Small intestine (tissue), 7 donors: ENCODE results near the gene PAFAH1B2. TPM values are rescaled to one million over a fixed set of nuclear protein-coding genes. Genes with fewer than 3 reads are reported as not detected.

ENCODE experiments used
- DNase-seq, 2 donors: peaks; one replicate each; pipeline versions ENCODE4 v3.0.0 to v3.0.0-alpha.2; 2013
- FAIRE-seq: peaks from 2 replicates; lab custom pipeline; 2012; peaks lifted over from hg19 to GRCh38; lab: Jason Lieb, UNC
- H3K27ac ChIP-seq, 3 donors: one replicate each; pipeline ENCODE4 v1.5.1; 2013; ENCODE audit warnings: low read length in 2 of 3, mild to moderate bottlenecking in 2 of 3, control low read depth in 1 of 3, inconsistent platforms in 1 of 3, low read depth in 1 of 3, moderate library complexity in 1 of 3
- H3K27me3 ChIP-seq, 3 donors: one replicate each; pipeline ENCODE4 v1.6.1; 2013; ENCODE audit warnings: low read length in 3 of 3, inconsistent platforms in 1 of 3; ENCODE audit not compliant: control insufficient read depth in 3 of 3, insufficient read depth in 3 of 3
- H3K36me3 ChIP-seq, 3 donors: one replicate each; pipeline ENCODE4 v1.6.1; 2013; ENCODE audit warnings: low read length in 3 of 3, inconsistent platforms in 1 of 3, low read depth in 1 of 3, mild to moderate bottlenecking in 1 of 3, moderate library complexity in 1 of 3; ENCODE audit not compliant: control insufficient read depth in 3 of 3, insufficient read depth in 2 of 3
- H3K4me1 ChIP-seq, 3 donors: one replicate each; pipeline ENCODE4 v1.6.1; 2013; ENCODE audit warnings: low read length in 2 of 3, inconsistent platforms in 1 of 3, low read depth in 1 of 3, mild to moderate bottlenecking in 1 of 3, moderate library complexity in 1 of 3; ENCODE audit not compliant: control insufficient read depth in 3 of 3, insufficient read depth in 2 of 3
- H3K4me3 ChIP-seq, 3 donors: one replicate each; pipeline ENCODE4 v1.5.1; 2013; ENCODE audit warnings: low read length in 3 of 3, control low read depth in 1 of 3, inconsistent platforms in 1 of 3, low read depth in 1 of 3, mild to moderate bottlenecking in 1 of 3, moderate library complexity in 1 of 3
- H3K9me3 ChIP-seq, 2 donors: one replicate each; pipeline ENCODE4 v1.6.1; 2013; ENCODE audit warnings: low read depth in 1 of 2, low read length in 1 of 2; ENCODE audit not compliant: control insufficient read depth in 2 of 2, insufficient read depth in 1 of 2
- WGBS, 3 donors: extraction: QIAGEN DNeasy Blood & Tissue Kit; methylation state at CpG; one replicate each; pipeline ENCODE4 v1.1.7; 2013; 5-methylcytosine and 5-hydroxymethylcytosine counted together
- polyA plus RNA-seq, 4 donors: library from polyadenylated mRNA; stranded (reverse) in 3 of 4; unstranded in 1 of 4; fragments of 200-250 nt in 3 of 4; fragments of 120-200 nt in 1 of 4; gene quantifications; one replicate each; pipeline versions ENCODE4 v1.2.1 to v1.2.3, GENCODE V29; 2013
- donor health status: healthy with polysubstance abuse.
- donor health status: control.
- donor health status: control.
- donor health status: Bipolar disorder and iron deficiency.
- donor health status: healthy.

Gene PAFAH1B2
- polyA plus RNA-seq, 4 donors: 23.2 to 44.7 (median 25.7) TPM

DNA sequence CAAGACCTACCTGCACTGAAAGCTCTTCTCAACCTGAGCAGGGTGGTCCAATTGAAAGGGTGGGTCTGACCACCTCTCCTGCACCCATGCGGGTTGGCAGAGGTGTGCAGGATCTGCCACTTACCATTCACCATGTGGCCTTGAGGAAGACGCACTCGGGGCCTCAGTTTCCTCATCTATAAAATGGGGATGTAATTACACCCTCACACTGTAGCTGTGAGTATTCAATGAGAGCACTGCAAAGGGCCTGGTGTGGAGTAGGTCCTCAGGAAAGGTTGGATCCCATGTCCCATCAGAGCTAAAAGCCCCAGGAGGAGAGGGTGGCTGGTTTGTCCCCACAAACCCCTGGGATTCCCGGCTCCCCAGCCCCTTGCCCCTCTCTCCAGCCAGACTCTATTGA lies 54.5 kb downstream of the PAFAH1B2 start:
- Histone ChIP-seq H3K4me1 (peaks cover 0 to 25% (median 3%) of the 10 kb centered on the region in 3 donors), H3K4me3 (peak overlapping the region in 1 of 3 donors; percentile 13), H3K9me3 (no peaks in the 10 kb centered on the region), H3K36me3 (peaks cover 5 to 85% (median 9%) of the 10 kb centered on the region in 3 donors), H3K27me3 (no peaks in the 10 kb centered on the region), H3K27ac (peak overlapping the region in 2 of 3 donors; percentile 60 to 73)
- FAIRE-seq (no peak), DNase-seq (no peak)
- 74 to 79% (median 75%) methylated on average over 4 of the region's 4 CpGs for WGBS, 3 donors

GRCh38 chr11:117199053-117199915 lies 55.2 kb downstream of the PAFAH1B2 start, which contains the start of gene TAGLN:
TSS of gene TAGLN (plus strand) at chr11:117199370. CDS start at chr11:117203014, 3,644 bp downstream.
- Histone ChIP-seq H3K9me3 (no peaks in the 10 kb centered on the region), H3K4me3 (peak within 1 kb of the TSS in 2 of 3 donors; percentile 27 to 47), H3K27ac (peak within 1 kb of the TSS in 2 of 3 donors; percentile 60 to 86), H3K27me3 (no peaks in the 10 kb centered on the region), H3K36me3 (peaks cover 5 to 85% (median 9%) of the 10 kb centered on the region in 3 donors), H3K4me1 (peaks cover 0 to 25% (median under 1%) of the 10 kb centered on the region in 3 donors)
- no peak for FAIRE-seq
- WGBS, 3 donors: 31 to 53% (median 47%) methylated on average over 34 of the region's 34 CpGs
- peak in 1 of 2 donors; percentile 56 for DNase-seq

DNA sequence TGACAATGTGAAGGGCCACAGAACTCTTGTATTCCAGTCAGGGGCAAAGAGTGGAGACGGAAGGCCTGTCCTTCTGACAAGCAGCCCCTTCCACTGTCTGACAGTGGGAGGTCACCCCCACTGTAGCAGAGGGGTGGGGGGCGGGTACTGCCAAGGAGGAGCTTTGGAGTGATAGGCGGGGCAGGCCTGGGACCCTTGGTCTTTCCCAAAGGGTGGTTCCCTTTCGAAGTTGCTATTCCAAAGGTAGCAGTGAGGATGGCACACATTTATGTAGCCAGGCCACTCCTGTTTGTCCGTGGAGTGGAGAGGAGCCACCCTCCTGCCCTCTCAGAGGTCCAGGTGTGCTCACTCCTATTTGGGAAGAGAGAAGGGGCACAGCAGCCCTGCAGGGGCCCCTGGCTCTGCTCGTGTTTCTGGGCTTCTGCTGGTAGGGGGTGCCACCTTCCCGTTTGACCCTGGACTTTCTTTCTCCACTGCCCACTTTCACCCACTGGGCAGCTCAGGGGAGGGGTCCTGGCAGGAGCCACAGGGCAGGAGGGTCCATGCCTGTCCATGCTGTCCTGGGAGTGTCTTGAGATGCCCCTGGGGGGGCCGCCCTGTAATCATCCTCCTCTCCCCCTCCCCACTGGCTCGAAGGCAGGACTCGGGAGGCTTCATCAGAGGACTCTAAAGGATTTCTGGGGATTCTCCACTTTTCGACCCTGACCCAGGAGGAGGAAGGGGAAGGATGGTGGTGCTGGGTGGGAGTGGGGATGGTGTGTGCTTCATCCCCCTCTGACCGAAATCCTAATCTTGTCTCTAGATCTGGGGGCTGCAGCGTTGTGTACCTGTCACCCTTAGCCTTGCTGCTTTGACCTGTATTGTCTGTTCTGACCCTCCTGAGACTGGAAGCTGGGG lies 56.1 kb downstream of the PAFAH1B2 start:
- peaks cover 7 to 86% (median 9%) of the 10 kb centered on the region in 3 donors for H3K36me3 ChIP-seq
- 61 to 68% (median 61%) methylated on average over 13 of the region's 13 CpGs for WGBS, 3 donors
- DNase-seq: no peak
- H3K4me1 ChIP-seq: peaks cover 0 to 23% (median 0%) of the 10 kb centered on the region in 3 donors
- no peaks in the 10 kb centered on the region for H3K27me3 ChIP-seq
- peak overlapping the region in 1 of 3 donors; percentile 47 for H3K4me3 ChIP-seq
- FAIRE-seq: no peak
- peak overlapping the region in 2 of 3 donors; percentile 58 to 86 for H3K27ac ChIP-seq
- no peaks in the 10 kb centered on the region for H3K9me3 ChIP-seq

DNA sequence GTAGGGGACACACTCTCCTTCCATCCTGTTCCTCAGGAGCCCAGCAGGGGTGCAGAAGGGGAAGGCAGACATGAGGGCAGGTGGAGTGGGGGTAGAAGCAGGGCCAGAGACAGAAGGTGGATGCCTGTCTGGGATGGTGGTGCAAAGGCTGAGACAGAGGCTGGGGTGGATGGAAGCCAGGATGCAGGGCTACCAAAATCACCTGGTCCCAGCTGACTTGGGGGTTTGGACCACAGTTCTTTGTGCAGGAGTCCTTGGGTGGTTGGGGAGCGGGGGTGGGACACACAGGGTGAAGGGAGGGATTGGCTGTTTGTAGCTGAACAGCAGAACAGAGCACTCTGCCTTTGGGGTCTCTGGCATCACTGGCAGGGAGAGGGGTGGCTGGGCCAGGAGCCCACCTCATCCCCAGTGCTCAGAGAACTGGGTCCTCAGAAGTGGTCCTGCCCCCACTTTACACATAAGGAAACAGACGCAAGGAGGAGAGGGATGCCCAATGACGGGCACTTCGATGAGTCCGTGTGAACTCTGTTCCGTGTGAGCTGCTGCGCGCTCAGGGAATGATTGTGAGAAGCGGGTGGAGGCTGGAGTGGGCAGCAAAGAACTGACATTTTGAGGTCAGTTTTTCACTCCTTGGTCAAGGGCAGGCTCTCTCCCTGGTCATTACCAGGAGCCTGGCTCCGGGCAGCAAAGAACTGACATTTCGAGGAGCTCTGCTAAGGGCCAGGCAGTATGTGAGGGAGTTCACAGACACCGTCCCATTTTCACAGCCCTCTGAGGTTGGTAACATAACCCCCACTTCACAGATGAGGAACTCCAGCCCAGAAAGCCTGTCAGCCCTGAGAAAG lies 56.9 kb downstream of the PAFAH1B2 start:
- DNase-seq (no peak), FAIRE-seq (no peak)
- H3K9me3 ChIP-seq: no peaks in the 10 kb centered on the region
- WGBS, 3 donors: 78 to 92% (median 87%) methylated on average over 12 of the region's 12 CpGs
- peak overlapping the region in 2 of 3 donors; percentile 58 to 86 for H3K27ac ChIP-seq
- peaks cover 0 to 19% (median 0%) of the 10 kb centered on the region in 3 donors for H3K4me1 ChIP-seq
- H3K27me3 ChIP-seq: no peaks in the 10 kb centered on the region
- H3K36me3 ChIP-seq: peaks cover 2 to 83% (median 9%) of the 10 kb centered on the region in 3 donors
- peak overlapping the region in 1 of 3 donors; percentile 47 for H3K4me3 ChIP-seq

- Histone ChIP-seq H3K4me3 (peak overlapping the region in 1 of 3 donors; percentile 47), H3K36me3 (peaks cover 2 to 79% (median 9%) of the 10 kb centered on the region in 3 donors)
- 67 to 79% (median 78%) methylated on average over 14 of the region's 14 CpGs for WGBS, 3 donors
Measured at GRCh38 chr11:117201658-117202305, 57.7 kb downstream of the PAFAH1B2 start.

DNA sequence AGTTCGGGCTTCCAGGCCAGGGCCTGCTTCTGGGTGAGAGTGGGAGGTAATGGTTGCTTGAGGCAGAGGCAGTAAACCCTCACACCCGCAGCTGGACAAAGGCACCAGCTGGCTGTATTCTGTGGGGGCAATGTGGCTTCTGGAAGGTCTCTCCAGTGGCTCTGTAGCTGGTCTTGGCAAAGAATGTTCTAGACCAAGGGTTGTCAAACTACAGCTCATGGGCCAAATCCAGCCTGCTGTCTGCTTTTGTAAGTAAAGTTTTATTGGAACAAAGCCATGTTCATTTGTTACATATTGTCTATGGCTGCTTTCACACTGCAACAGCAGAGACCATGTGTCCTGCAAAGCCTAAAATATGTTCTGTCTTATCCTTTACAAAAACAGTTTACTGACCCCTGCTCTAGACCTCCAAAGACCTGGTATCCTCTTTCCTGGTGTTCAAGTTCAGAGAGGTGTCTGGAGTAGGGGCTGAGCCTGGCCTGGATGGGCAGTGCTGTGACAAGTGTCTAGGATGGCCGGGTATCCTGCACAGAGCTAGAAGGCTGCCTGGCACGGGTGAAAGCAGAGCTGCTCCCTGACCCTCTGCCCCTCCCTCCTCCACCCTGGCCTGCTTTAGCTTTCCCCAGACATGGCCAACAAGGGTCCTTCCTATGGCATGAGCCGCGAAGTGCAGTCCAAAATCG lies 58.4 kb downstream of the PAFAH1B2 start:
- Histone ChIP-seq H3K9me3 (no peaks in the 10 kb centered on the region), H3K36me3 (peaks cover 2 to 71% (median 9%) of the 10 kb centered on the region in 3 donors), H3K27ac (peak overlapping the region in 2 of 3 donors; percentile 58 to 86), H3K4me1 (peaks cover 0 to 19% (median 0%) of the 10 kb centered on the region in 3 donors), H3K4me3 (peak overlapping the region in 1 of 3 donors; percentile 47), H3K27me3 (no peaks in the 10 kb centered on the region)
- DNase-seq (no peak), FAIRE-seq (no peak)
- WGBS, 3 donors: 73 to 89% (median 84%) methylated on average over 7 of the region's 7 CpGs

More at GRCh38 chr11:117201658-117202305, 57.7 kb downstream of the PAFAH1B2 start:
- DNase-seq (no peak), FAIRE-seq (no peak)
- Histone ChIP-seq H3K27me3 (no peaks in the 10 kb centered on the region), H3K9me3 (no peaks in the 10 kb centered on the region), H3K27ac (peak overlapping the region in 2 of 3 donors; percentile 58 to 86), H3K4me1 (peaks cover 0 to 19% (median 0%) of the 10 kb centered on the region in 3 donors)

- Histone ChIP-seq H3K27me3 (no peaks in the 10 kb centered on the region), H3K4me1 (peaks cover 0 to 19% (median 0%) of the 10 kb centered on the region in 3 donors), H3K36me3 (peaks cover 2 to 66% (median 9%) of the 10 kb centered on the region in 3 donors), H3K27ac (peak overlapping the region in 2 of 3 donors; percentile 34 to 58), H3K4me3 (peak overlapping the region in 1 of 3 donors; percentile 47), H3K9me3 (no peaks in the 10 kb centered on the region)
- FAIRE-seq (no peak), DNase-seq (no peak)
- 92 to 97% (median 97%) methylated on average over 10 of the region's 10 CpGs for WGBS, 3 donors
Measured at GRCh38 chr11:117203069-117203407, 59.0 kb downstream of the PAFAH1B2 start.
